Measurements from ENCODE around the gene OXNAD1. TPM values are rescaled to one million over a fixed set of nuclear protein-coding genes. Genes with fewer than 3 reads are reported as not detected.
A peak's percentile ranks its signal among the peaks of the same experiment; 100 is the strongest.

Gene OXNAD1
- total and polyA plus RNA-seq, 9 donors: 7.1 to 13.9 (median 8.2) TPM

GRCh38 chr3:16233806-16234205 lies 31.2 kb upstream of the OXNAD1 start:
- Histone ChIP-seq H3K4me1 (ENCODE audit: control insufficient read depth, insufficient read depth, low read length) (no peaks in the 10 kb centered on the region), H3K27ac (ENCODE audit: low read length) (no peak overlapping the region), H3K36me3 (ENCODE audit: control insufficient read depth, insufficient read depth, low read length) (no peaks in the 10 kb centered on the region), H3K27me3 (ENCODE audit: control insufficient read depth, insufficient read depth, low read length) (no peaks in the 10 kb centered on the region), H3K4me3 (ENCODE audit: low read length) (no peak overlapping the region), H3K9me3 (replicated peaks; ENCODE audit: control insufficient read depth, low read depth, low read length) (no peaks in the 10 kb centered on the region)
- DNase-seq: no peak
- no CpG with 5 or more reads among the region's 1 CpG for WGBS (ENCODE audit: insufficient coverage)

GRCh38 chr3:16234281-16234680 lies 30.7 kb upstream of the OXNAD1 start:
- H3K36me3 ChIP-seq (ENCODE audit: control insufficient read depth, insufficient read depth, low read length): no peaks in the 10 kb centered on the region
- peaks cover 2% of the 10 kb centered on the region for H3K4me1 ChIP-seq (ENCODE audit: control insufficient read depth, insufficient read depth, low read length)
- no peak overlapping the region for H3K27ac ChIP-seq (ENCODE audit: low read length)
- no peaks in the 10 kb centered on the region for H3K27me3 ChIP-seq (ENCODE audit: control insufficient read depth, insufficient read depth, low read length)
- DNase-seq: no peak
- H3K4me3 ChIP-seq (ENCODE audit: low read length): no peak overlapping the region
- no peaks in the 10 kb centered on the region for H3K9me3 ChIP-seq (replicated peaks; ENCODE audit: control insufficient read depth, low read depth, low read length)
- WGBS (ENCODE audit: insufficient coverage): no CpG with 5 or more reads among the region's 2 CpGs

- H3K4me1 ChIP-seq (ENCODE audit: control insufficient read depth, insufficient read depth, low read length): peaks cover 5% of the 10 kb centered on the region
- H3K4me3 ChIP-seq (ENCODE audit: low read length): no peak overlapping the region
- no peak overlapping the region for H3K27ac ChIP-seq (ENCODE audit: low read length)
- H3K36me3 ChIP-seq (ENCODE audit: control insufficient read depth, insufficient read depth, low read length): no peaks in the 10 kb centered on the region
- no CpG with 5 or more reads among the region's 4 CpGs for WGBS (ENCODE audit: insufficient coverage)
- DNase-seq: no peak
- no peaks in the 10 kb centered on the region for H3K9me3 ChIP-seq (replicated peaks; ENCODE audit: control insufficient read depth, low read depth, low read length)
- no peaks in the 10 kb centered on the region for H3K27me3 ChIP-seq (ENCODE audit: control insufficient read depth, insufficient read depth, low read length)
These were observed 28.9 kb upstream of the OXNAD1 start for GRCh38 chr3:16236030-16236639.

GRCh38 chr3:16236856-16237393 lies 28.1 kb upstream of the OXNAD1 start:
- peaks cover 5% of the 10 kb centered on the region for H3K4me1 ChIP-seq (ENCODE audit: control insufficient read depth, insufficient read depth, low read length)
- no peaks in the 10 kb centered on the region for H3K27me3 ChIP-seq (ENCODE audit: control insufficient read depth, insufficient read depth, low read length)
- no CpG with 5 or more reads among the region's 3 CpGs for WGBS (ENCODE audit: insufficient coverage)
- H3K36me3 ChIP-seq (ENCODE audit: control insufficient read depth, insufficient read depth, low read length): no peaks in the 10 kb centered on the region
- no peak overlapping the region for H3K27ac ChIP-seq (ENCODE audit: low read length)
- H3K9me3 ChIP-seq (replicated peaks; ENCODE audit: control insufficient read depth, low read depth, low read length): no peaks in the 10 kb centered on the region
- DNase-seq: no peak
- H3K4me3 ChIP-seq (ENCODE audit: low read length): no peak overlapping the region

- no peaks in the 10 kb centered on the region for H3K9me3 ChIP-seq (replicated peaks; ENCODE audit: control insufficient read depth, low read depth, low read length)
- DNase-seq: peak; percentile 22
- no peak overlapping the region for H3K4me3 ChIP-seq (ENCODE audit: low read length)
- H3K27ac ChIP-seq (ENCODE audit: low read length): no peak overlapping the region
- H3K4me1 ChIP-seq (ENCODE audit: control insufficient read depth, insufficient read depth, low read length): peaks cover 5% of the 10 kb centered on the region
- H3K36me3 ChIP-seq (ENCODE audit: control insufficient read depth, insufficient read depth, low read length): no peaks in the 10 kb centered on the region
- no peaks in the 10 kb centered on the region for H3K27me3 ChIP-seq (ENCODE audit: control insufficient read depth, insufficient read depth, low read length)
- 27% methylated on average over 2 of the region's 3 CpGs for WGBS (ENCODE audit: insufficient coverage)
These were observed 25.8 kb upstream of the OXNAD1 start for GRCh38 chr3:16239086-16239770.

- peak; percentile 31 for DNase-seq
- Histone ChIP-seq H3K27me3 (ENCODE audit: control insufficient read depth, insufficient read depth, low read length) (no peaks in the 10 kb centered on the region), H3K9me3 (replicated peaks; ENCODE audit: control insufficient read depth, low read depth, low read length) (no peaks in the 10 kb centered on the region), H3K4me3 (ENCODE audit: low read length) (no peak overlapping the region), H3K4me1 (ENCODE audit: control insufficient read depth, insufficient read depth, low read length) (peaks cover 5% of the 10 kb centered on the region), H3K27ac (ENCODE audit: low read length) (no peak overlapping the region), H3K36me3 (ENCODE audit: control insufficient read depth, insufficient read depth, low read length) (no peaks in the 10 kb centered on the region)
- WGBS (ENCODE audit: insufficient coverage): no CpG with 5 or more reads among the region's 4 CpGs
These were observed 25.2 kb upstream of the OXNAD1 start for GRCh38 chr3:16239780-16240179.

GRCh38 chr3:16240229-16241023 lies 24.6 kb upstream of the OXNAD1 start:
- Histone ChIP-seq H3K4me3 (ENCODE audit: low read length) (no peak overlapping the region), H3K27ac (ENCODE audit: low read length) (no peak overlapping the region)
- 90% methylated on average over 4 of the region's 6 CpGs for WGBS (ENCODE audit: insufficient coverage)

GRCh38 chr3:16241225-16241624 lies 23.8 kb upstream of the OXNAD1 start:
- DNase-seq: no peak
- H3K9me3 ChIP-seq (replicated peaks; ENCODE audit: control insufficient read depth, low read depth, low read length): no peaks in the 10 kb centered on the region
- 100% methylated on average over 3 of the region's 5 CpGs for WGBS (ENCODE audit: insufficient coverage)
- peaks cover 5% of the 10 kb centered on the region for H3K4me1 ChIP-seq (ENCODE audit: control insufficient read depth, insufficient read depth, low read length)
- no peak overlapping the region for H3K4me3 ChIP-seq (ENCODE audit: low read length)
- H3K27ac ChIP-seq (ENCODE audit: low read length): no peak overlapping the region
- H3K27me3 ChIP-seq (ENCODE audit: control insufficient read depth, insufficient read depth, low read length): no peaks in the 10 kb centered on the region
- no peaks in the 10 kb centered on the region for H3K36me3 ChIP-seq (ENCODE audit: control insufficient read depth, insufficient read depth, low read length)

More at GRCh38 chr3:16240229-16241023, 24.6 kb upstream of the OXNAD1 start:
- DNase-seq: peak; percentile 24
- Histone ChIP-seq H3K27me3 (ENCODE audit: control insufficient read depth, insufficient read depth, low read length) (no peaks in the 10 kb centered on the region), H3K9me3 (replicated peaks; ENCODE audit: control insufficient read depth, low read depth, low read length) (no peaks in the 10 kb centered on the region), H3K36me3 (ENCODE audit: control insufficient read depth, insufficient read depth, low read length) (no peaks in the 10 kb centered on the region), H3K4me1 (ENCODE audit: control insufficient read depth, insufficient read depth, low read length) (peaks cover 5% of the 10 kb centered on the region)

GRCh38 chr3:16242177-16242576 lies 22.8 kb upstream of the OXNAD1 start:
- Histone ChIP-seq H3K27ac (ENCODE audit: low read length) (no peak overlapping the region), H3K4me1 (ENCODE audit: control insufficient read depth, insufficient read depth, low read length) (peaks cover 5% of the 10 kb centered on the region), H3K9me3 (replicated peaks; ENCODE audit: control insufficient read depth, low read depth, low read length) (no peaks in the 10 kb centered on the region), H3K36me3 (ENCODE audit: control insufficient read depth, insufficient read depth, low read length) (no peaks in the 10 kb centered on the region), H3K4me3 (ENCODE audit: low read length) (no peak overlapping the region), H3K27me3 (ENCODE audit: control insufficient read depth, insufficient read depth, low read length) (no peaks in the 10 kb centered on the region)
- DNase-seq: no peak
- WGBS (ENCODE audit: insufficient coverage): no CpG with 5 or more reads among the region's 5 CpGs
